ENCODE data around the gene CAMKV.

Gene CAMKV

DNA sequence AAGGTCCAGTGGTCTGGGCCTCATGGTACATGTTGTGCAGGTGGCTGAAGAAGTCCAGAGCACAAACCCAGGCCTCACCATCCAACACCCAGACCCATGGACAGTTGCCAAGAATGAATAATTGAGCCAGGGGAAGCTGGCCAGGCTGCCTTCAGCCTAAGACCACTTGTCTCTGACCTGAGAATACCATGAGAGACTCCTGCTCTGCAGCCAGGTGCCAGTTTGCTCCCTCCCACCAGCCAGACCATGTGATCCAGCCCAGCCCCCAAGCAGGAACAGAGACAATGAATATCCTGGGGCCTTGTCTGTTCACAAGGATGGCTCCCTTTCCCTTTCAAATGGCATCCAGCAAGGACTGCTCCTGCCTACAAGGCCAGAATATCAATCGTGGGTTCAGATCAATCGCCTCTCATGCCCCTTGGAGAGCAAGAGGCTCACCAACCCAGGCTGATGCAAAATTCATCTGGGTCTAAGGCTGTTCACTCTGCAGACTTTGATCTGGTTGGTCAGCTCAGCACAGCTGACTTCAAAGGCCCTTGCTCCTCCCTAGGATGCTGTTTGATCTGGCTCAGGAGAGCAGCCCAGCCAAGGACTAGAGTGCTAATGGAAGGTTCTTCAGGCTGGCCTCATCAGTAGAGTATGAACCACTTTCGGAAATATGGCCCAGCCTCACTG lies 26.7 kb downstream of the CAMKV start:
- DNase-seq = no peak
- peaks cover 0 to 7% (median 1%) of the 10 kb centered on the region in 4 donors for H3K4me1 ChIP-seq
- intact Hi-C loops (cut with DNase I; ENCODE audit: low total_unique reads) = loop anchor here (10.0 kb wide), 1 partner anchor 62 kb away; the partner anchor contains the start of gene MST1R
- H3K4me3 ChIP-seq = no peak overlapping the region
- H3K27ac ChIP-seq = no peak overlapping the region
- no peaks in the 10 kb centered on the region for H3K36me3 ChIP-seq
- no peaks in the 10 kb centered on the region for H3K9me3 ChIP-seq
- TF ChIP-seq, protein P1, sequence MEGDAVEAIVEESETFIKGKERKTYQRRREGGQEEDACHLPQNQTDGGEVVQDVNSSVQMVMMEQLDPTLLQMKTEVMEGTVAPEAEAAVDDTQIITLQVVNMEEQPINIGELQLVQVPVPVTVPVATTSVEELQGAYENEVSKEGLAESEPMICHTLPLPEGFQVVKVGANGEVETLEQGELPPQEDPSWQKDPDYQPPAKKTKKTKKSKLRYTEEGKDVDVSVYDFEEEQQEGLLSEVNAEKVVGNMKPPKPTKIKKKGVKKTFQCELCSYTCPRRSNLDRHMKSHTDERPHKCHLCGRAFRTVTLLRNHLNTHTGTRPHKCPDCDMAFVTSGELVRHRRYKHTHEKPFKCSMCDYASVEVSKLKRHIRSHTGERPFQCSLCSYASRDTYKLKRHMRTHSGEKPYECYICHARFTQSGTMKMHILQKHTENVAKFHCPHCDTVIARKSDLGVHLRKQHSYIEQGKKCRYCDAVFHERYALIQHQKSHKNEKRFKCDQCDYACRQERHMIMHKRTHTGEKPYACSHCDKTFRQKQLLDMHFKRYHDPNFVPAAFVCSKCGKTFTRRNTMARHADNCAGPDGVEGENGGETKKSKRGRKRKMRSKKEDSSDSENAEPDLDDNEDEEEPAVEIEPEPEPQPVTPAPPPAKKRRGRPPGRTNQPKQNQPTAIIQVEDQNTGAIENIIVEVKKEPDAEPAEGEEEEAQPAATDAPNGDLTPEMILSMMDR (IDR thresholded peaks at IDR 0.05) = no peak
- H3K27me3 ChIP-seq = no peaks in the 10 kb centered on the region

DNA sequence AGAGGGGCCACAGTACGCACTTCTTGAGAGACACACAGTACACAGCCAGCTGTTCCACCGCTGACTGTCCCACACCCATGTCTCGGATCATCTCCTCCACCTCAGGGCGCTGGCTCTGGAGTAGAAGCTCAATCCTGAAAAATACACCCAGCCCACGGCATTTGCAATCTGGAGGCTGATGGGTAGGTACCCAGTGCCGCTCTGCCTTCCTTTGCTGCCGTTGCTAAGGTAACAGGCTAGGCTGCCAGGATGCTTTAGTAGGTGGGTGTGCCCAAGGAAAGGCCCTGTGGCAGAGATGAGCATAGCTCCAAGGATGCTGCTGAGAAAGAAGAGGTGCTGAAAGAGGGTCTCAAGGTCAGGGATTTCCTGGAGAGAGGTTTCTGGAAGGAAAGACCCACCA lies 27.9 kb downstream of the CAMKV start:
- Histone ChIP-seq H3K36me3 (no peaks in the 10 kb centered on the region), H3K4me1 (peaks cover 0 to 7% (median 1%) of the 10 kb centered on the region in 4 donors), H3K27ac (no peak overlapping the region), H3K27me3 (no peaks in the 10 kb centered on the region), H3K4me3 (no peak overlapping the region), H3K9me3 (no peaks in the 10 kb centered on the region)
- DNase-seq = no peak
- intact Hi-C loops (cut with DNase I; ENCODE audit: low total_unique reads) = loop anchor here (10.0 kb wide), 1 partner anchor 63 kb away; the partner anchor contains the start of gene MST1R
- TF ChIP-seq, protein P1 (IDR thresholded peaks at IDR 0.05) = no peak

DNA sequence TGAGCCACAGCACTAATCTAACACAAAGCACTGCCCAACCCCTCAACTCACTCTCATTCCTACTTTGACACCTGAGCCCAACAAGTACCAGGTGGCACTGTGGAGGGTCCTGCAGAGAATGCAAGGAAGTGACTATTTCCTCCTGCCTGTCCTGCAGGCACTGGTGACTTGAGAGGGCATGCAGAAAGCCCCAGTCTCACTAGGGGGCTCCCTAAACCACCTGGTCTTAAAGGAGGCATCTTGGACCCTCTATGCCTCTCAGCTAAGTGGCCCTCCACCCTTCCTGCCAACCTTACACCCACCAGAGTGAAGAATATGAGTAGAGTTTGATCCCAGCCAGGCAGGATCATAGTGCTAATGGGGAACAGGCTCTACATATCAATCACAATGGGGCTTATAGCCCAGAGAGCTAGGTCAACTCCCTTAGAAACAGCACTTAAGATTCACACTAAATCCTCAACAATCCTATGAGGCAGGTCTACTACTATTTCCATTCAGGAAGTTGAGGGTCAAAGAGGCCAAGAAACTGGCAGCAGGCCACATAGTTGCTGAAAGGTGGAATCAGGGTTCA lies 28.5 kb downstream of the CAMKV start:
- no peak for DNase-seq

DNA sequence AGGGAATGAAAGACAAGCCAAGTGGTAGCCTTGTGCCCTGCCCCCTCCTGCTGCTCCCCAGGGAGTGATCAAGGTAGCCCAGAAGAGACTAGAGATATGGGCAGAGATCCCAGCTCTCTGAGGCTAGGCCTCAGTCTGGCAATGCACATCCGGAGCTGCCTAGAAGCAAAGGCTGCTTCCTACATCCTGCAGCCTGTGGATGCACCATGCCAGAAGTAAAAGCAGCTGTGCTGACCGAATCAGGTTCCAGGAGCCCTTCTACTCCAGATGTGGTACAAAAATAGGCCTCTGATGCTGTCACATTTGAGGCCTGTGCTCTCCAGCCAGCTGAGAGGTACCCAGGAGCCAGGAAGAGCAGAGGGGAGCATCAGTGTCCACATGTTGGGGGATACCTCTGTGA lies 29.3 kb downstream of the CAMKV start:
- H3K9me3 ChIP-seq = no peaks in the 10 kb centered on the region
- H3K4me1 ChIP-seq = peaks cover 0 to 7% (median 1%) of the 10 kb centered on the region in 4 donors
- H3K36me3 ChIP-seq = no peaks in the 10 kb centered on the region
- intact Hi-C loops (cut with DNase I; ENCODE audit: low total_unique reads) = loop anchor here (10.0 kb wide), 1 partner anchor 64 kb away; the partner anchor contains the start of gene MST1R
- TF ChIP-seq, protein P1 (IDR thresholded peaks at IDR 0.05) = no peak
- DNase-seq = no peak
- no peak overlapping the region for H3K4me3 ChIP-seq
- no peaks in the 10 kb centered on the region for H3K27me3 ChIP-seq
- H3K27ac ChIP-seq = no peak overlapping the region

More for the DNA sequence above, 28.5 kb downstream of the CAMKV start:
- no peak overlapping the region for H3K27ac ChIP-seq
- no peak overlapping the region for H3K4me3 ChIP-seq
- TF ChIP-seq, protein P1 (IDR thresholded peaks at IDR 0.05) = peak in 1 of 2 experiments; percentile 6
- H3K9me3 ChIP-seq = no peaks in the 10 kb centered on the region
- H3K27me3 ChIP-seq = no peaks in the 10 kb centered on the region
- peaks cover 0 to 7% (median 1%) of the 10 kb centered on the region in 4 donors for H3K4me1 ChIP-seq
- H3K36me3 ChIP-seq = no peaks in the 10 kb centered on the region
- intact Hi-C loops (cut with DNase I; ENCODE audit: low total_unique reads) = loop anchor here (10.0 kb wide), 1 partner anchor 64 kb away; the partner anchor contains the start of gene MST1R

DNA sequence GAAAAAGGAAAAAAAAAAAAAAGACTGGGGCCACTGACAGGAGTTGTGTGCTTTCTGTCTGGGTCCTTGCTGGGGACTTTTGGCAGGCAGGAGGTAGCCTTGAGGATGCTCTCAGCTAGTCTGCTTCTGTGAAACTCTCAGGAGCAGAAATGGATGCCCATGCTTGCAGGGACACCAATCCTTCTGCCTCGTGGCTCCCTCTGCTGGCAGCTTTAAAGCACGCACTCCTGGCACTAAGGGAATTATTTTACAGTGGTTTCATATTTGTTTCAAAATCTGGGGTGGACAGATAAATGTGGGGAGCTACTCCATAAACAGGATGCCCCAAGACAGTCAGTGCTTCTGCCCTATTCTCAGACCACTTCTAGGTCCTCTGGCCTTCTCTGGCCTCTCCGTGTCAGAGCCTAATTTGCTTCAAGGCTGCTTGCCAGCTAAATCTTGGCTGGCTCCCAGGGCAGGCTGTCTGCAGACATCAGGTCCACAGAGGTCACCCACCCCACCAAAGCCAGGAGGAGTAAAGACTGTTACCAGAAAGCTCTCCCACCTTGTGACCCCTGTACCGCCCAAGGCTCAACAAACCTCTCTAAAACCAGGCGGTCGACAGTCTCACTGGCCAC lies 30.4 kb downstream of the CAMKV start:
- H3K4me3 ChIP-seq = no peak overlapping the region
- TF ChIP-seq, protein P1 (IDR thresholded peaks at IDR 0.05) = peak; percentile 88 to 95
- DNase-seq = peak; percentile 85 to 86
- no peak overlapping the region for H3K27ac ChIP-seq
- no peaks in the 10 kb centered on the region for H3K36me3 ChIP-seq
- H3K4me1 ChIP-seq = peaks cover 0 to 7% (median 1%) of the 10 kb centered on the region in 4 donors
- H3K9me3 ChIP-seq = no peaks in the 10 kb centered on the region
- intact Hi-C loops (cut with DNase I; ENCODE audit: low total_unique reads) = loop anchor here (1.0 kb wide), 1 partner anchor 37 kb away; no protein-coding TSS in a partner anchor
- H3K27me3 ChIP-seq = no peaks in the 10 kb centered on the region

All from tibial artery (tissue), 4 donors.